Gastroesophageal sphincter (tissue), 3 donors: ENCODE results near the gene NPS.

Source experiments
- POLR2AphosphoS5 ChIP-seq: sonication (generic); formaldehyde crosslinking; IDR thresholded peaks from one replicate; pipeline ENCODE4 v1.6.1; 2017; ENCODE audit warnings: antibody characterized with exemption
- TF ChIP-seq, protein P1 (sequence below), 4 experiments: fragments of 200-600 bp in 2 of 4; fragments of 450-650 bp in 2 of 4; sonication (generic) in 1 of 4; IDR thresholded peaks; one replicate each; pipeline ENCODE4 v1.5.1; 2017 to 2019; ENCODE audit warnings: antibody characterized with exemption in 4 of 4, mild to moderate bottlenecking in 2 of 4, moderate library complexity in 2 of 4

DNA sequence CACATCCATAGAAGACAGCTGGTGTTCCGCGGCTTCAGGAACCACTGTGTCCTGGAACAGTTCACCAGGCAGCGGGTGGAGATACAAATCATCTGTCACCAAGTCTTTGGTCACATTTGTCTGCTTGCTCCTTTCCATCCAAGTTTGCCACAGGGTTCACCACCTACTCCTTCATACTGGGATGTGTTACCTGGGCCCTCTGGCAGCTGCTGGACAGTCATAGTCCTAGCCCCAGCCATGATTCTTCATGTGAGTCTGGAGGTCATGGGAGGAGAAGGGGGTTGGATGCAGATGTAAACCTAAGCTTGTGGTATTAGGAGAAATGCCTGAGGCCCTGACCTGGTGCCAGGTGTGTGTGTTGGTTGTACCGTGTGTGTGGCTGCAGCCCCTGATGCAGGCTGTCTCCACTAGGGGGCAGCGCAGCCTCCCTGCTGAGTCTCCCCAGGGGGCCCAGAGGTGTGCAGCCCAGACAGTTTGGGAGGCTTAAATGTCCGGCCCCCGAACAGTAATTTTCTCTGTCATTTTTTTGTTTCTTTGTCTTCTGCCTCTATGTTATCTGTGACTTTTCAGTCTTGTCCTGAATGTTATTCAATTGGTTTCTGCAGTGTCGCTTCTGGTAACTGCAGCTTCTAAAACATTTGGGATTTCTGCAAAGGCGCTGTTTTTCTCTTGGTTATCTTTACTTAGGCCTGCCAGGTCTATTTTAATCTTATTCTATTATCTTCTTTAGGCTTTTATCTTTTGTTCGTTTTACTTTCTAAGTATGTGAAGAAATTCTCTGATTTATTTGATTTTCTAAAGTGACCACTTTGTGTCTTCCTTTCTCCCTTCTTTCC lies 14.8 kb downstream of the NPS start:
- TF ChIP-seq, protein P1, sequence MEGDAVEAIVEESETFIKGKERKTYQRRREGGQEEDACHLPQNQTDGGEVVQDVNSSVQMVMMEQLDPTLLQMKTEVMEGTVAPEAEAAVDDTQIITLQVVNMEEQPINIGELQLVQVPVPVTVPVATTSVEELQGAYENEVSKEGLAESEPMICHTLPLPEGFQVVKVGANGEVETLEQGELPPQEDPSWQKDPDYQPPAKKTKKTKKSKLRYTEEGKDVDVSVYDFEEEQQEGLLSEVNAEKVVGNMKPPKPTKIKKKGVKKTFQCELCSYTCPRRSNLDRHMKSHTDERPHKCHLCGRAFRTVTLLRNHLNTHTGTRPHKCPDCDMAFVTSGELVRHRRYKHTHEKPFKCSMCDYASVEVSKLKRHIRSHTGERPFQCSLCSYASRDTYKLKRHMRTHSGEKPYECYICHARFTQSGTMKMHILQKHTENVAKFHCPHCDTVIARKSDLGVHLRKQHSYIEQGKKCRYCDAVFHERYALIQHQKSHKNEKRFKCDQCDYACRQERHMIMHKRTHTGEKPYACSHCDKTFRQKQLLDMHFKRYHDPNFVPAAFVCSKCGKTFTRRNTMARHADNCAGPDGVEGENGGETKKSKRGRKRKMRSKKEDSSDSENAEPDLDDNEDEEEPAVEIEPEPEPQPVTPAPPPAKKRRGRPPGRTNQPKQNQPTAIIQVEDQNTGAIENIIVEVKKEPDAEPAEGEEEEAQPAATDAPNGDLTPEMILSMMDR (IDR thresholded peaks at IDR 0.05) = peak in 1 of 4 experiments; percentile 57
- TF ChIP-seq POLR2AphosphoS5 = no peak
